ENCODE data around the gene SRP68.

GRCh38 chr17:76013377-76013932 is 58.9 kb downstream of the SRP68 start:
- no peak for TF ChIP-seq CTCF (conservative IDR thresholded peaks at IDR 0.05; ENCODE audit: low read length)
- no peak for TF ChIP-seq EZH2phosphoT487 (IDR thresholded peaks at IDR 0.05; ENCODE audit: borderline replicate concordance)
